HG03097 (cell line): ENCODE results near the gene RAD17.
"Not testable (repeated sequence)": the region's sequence is repeated elsewhere in the genome, so short reads cannot be mapped to it uniquely, and the experiment has no call there.

Experiments used
- ATAC-seq: cut with Tn5 transposase; IDR thresholded peaks from one replicate; pipeline ENCODE4 v1.9.1; 2021; ENCODE audit not compliant: unreplicated experiment, low FRiP score

The RAD17 gene

GRCh38 chr5:69374911-69375446, 5.4 kb downstream of the RAD17 start:
- no peak for ATAC-seq

DNA sequence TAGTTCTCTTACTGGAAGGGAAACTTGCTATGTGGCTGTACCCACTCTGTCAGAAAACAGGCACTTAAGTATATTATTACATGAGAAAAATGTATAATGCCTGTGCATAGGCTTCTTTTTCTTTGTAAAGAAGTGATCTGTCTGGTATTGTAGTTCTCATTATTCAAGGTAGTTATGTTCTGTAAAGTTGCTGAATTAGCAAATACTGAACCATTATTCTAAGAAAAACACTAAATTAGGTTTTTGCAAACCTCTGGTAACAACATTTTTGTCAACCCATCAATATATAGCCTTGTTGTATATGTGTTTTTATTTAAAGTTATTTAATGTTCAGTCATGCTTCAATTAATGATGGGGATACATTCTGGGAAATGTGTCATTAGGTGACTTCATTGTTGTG, 8.8 kb downstream of the RAD17 start:
- no peak for ATAC-seq

DNA sequence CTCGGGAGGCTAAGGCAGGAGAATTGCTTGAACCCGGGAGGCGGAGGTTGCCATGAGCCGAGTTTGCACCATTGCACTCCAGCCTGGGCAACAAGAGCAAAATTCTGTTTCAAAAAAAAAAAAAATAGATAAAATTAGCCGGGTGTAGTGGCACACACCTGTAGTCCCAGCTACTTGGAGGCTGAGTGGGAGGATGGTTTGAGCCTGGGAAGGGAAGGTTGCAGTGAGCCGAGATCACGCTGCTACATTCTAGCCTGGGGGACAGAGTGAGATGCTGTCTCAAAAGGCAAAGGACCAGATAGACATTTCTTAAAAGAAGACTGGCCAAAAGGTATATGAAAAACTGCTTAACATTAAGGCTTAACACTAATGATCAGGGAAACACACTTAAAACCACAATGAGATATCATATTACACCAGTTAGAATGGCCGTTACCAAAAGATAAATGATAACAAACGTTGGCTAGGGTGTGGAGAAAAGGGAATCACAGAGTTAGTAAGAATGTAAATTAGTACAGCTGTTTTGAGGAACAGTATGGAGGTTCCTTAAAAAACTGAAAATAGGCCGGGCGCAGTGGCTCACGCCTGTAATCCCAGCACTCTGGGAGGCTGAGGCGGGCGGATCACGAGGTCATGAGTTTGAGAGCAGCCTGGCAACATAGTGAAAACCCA, 35.2 kb downstream of the RAD17 start:
- ATAC-seq: no peak

DNA sequence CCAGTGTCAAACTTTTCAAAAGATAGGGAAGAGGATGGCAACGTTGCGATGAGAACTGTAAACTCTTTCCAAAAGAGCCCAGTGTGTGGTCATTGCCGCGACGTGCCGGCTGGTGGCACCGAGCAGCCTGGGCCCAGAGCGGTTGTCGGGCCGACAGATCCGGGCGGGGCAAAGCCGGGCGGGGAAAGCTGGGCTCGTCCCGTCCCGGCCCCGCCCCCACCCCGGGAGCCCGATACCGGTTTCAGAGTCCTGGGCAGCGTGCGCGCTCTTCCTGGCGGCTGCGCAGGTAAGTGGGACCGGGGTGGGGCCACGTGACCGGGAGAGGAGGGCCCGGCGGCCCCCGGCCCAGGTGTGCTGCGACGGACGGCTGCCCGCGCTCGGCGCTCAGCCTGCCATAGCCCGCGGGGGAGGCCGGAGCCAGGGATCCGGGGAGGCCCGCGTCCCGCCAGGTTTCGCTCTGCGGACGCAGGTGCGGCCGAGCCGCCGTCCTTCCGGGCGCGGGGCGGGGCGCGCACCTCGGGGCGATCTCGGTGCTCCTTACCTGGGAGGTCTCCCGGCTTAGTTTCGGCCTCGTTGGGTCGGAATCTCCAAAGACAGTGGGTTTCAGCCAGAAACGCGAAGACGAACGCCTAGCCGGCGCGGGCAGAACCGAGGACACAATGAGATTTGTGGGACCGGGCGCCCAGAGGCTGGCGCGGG, 45.4 kb downstream of the RAD17 start, which contains the start of gene MARVELD2:
TSS of gene MARVELD2 (plus strand) at position 232 of the 699 bp plus-strand sequence. CDS start 4,270 bp downstream, outside the sequence.
- no peak for ATAC-seq

- no peak for ATAC-seq
Measured at GRCh38 chr5:69415584-69415958, 46.0 kb downstream of the RAD17 start.

- ATAC-seq: no peak
Measured at GRCh38 chr5:69416180-69416579, 46.6 kb downstream of the RAD17 start.

DNA sequence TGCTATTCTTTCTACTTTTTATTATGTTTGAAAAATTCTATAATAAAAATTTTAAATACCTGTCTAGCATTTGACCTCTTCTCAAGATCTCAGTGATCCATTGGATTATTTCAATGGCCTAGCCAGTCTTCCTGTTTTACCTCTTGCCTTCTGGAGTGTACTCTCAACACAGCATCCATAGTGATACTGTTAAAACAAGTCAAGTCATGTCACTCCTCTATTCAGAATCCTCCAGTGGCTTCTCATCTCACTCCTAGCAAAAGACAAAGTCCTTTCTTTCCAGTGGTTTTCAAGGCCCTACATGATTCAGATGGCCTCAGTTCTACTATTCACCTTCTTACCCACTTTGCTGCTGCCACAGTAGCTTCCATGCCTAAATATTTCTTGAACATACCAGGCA, 47.1 kb downstream of the RAD17 start:
- no peak for ATAC-seq

DNA sequence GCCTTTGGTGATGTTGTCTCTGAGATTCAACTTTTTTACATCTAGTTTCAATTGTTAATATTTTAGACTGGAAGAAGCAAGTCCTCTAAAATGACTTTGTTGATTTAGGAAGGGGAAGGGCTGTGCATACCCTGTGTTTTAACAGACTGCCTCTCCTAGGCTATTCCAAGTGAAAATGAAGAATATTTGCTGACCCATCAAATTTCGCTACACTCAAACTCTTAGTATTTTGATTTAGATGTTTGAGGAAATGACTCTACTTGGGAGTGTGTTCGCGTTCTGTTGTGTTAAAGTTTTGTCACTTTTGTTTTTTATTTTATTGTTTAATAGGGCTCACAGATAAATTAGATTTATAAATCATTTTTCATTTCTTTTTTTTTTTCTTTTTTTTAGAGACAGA, 48.9 kb downstream of the RAD17 start:
- ATAC-seq: no peak

- no peak for ATAC-seq
Measured at GRCh38 chr5:69431424-69432303, 62.0 kb downstream of the RAD17 start.

DNA sequence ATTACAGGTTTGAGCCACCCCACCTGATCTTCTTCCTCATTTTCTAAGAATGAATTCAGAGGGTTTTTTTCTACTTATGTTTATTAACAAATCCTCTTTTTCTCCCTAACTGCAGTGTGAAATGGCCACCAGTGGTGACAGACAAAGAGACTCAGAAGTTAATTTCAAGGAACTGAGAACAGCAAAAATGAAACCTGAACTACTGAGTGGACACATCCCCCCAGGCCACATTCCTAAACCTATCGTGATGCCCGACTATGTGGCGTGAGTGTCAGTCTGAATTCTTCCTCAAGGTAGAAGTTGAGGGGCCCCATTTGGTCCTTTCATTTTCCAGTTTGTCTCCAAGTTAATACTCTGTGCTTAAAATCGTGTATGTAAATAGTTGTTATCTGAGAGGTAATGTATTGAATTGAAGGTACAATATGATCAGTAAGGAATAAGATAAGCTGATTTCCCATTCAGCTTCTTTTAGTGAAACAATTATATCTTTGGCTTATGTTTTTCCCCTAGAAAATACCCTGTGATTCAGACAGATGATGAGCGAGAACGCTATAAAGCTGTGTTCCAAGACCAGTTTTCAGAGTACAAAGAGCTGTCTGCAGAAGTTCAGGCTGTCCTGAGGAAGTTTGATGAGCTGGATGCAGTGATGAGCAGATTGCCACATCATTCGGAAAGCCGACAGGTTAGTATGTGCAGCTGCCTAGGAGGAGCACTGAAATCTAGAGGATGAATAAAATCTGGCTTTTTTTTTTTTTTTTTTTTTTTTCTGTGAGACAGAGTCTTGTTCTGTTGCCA, 63.0 kb downstream of the RAD17 start:
- no peak for ATAC-seq

DNA sequence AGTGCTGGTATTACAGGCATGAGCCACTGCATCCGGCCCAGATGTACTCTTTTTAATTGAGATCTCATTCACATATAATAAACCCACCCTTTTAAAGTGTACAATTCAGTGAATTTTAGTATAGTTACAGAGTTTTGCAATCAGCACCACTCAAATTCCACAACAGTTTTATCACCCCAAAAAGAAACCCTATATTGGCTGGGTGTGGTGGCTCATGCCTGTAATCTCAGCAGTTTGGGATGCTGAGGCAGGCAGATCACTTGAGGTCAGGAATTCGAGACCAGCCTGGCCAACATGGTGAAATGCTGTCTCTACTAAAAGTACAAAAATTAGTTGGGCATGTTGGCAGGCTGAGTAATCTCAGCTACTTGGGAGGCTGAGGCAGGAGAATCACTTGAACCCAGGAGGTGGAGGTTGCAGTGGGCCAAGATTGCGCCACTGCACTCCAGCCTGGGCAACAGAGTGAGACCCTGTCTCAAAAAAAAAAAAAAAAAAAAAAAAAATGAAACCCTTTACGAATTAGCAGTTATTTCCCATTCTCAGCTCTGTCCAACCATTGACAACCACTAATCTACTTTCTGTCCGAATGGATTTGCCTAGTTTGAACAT, 65.8 kb downstream of the RAD17 start:
- not testable (repeated sequence) for ATAC-seq

GRCh38 chr5:69444127-69444754, 74.6 kb downstream of the RAD17 start:
- no peak for ATAC-seq

DNA sequence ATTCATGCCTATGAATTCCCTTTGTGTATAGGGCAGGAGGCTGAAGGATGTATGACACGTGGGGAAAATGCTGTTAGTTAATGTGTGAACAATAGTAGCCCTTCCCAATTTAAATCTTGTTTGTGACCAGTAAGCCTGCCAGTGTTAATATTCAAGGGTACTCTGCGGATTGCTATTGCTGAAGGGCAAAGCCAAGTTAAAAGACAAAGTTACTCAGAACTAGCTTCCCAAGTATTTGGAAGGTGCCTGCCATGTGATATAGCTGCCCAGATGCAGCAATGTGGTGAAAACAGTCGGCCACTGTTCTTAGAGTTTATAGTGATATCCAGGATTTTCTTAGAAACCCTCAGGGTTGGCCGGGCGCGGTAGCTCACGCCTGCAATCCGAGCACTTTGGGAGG, 79.9 kb downstream of the RAD17 start:
- ATAC-seq: no peak

- ATAC-seq: no peak
Measured at GRCh38 chr5:69450116-69450515, 80.5 kb downstream of the RAD17 start.

DNA sequence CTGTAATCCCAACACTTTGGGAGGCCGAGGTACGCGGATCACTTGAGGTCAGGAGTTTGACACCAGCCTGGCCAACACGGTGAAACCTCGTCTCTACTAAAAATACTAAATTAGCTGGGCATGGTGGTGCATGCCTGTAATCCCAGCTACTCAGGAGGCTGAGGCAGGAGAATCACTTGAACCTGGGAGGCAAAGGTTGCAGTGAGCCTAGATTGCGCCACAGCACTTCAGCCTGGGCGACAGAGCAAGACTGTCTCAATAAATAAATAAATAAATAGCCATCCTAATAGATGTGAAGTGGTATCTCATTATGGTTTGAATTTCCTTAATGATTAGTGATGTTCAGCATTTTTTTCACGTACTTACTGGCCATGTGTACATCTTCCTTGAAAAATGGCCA, 80.9 kb downstream of the RAD17 start:
- ATAC-seq: not testable (repeated sequence)

DNA sequence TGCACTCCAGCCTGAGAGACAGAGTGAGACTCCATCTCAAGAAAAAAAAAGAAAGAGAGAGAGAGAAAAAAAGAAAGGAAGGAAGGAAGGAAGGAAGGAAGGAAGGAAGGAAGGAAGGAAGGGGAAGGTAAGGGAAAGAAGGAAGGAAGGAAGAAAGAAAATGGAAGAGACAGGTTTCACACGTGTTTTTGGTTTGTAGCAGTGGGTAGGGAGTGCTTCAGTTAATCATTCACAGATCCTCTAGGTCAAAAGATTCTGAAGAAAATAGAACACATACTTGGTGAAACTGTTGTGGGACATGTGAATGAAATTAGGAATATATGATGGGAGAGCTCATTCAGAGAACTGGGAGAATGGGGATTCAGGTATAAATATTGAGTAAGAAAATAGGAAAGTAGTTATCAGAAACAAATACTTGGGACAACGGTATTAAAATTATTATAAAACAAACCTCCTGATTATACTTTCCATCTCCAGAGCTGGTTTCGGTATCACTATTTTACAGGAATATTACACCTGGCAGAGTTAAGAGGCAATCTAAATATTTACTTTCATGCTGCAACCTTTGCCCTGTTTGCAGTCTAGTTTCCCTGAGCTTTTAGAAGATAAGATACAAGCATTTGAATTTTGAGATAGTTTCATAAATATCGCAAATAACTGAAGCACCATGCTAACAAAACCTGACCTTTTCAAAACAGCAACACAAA, 82.5 kb downstream of the RAD17 start:
- ATAC-seq: no peak

GRCh38 chr5:69453487-69453886, 83.9 kb downstream of the RAD17 start:
- not testable (repeated sequence) for ATAC-seq

DNA sequence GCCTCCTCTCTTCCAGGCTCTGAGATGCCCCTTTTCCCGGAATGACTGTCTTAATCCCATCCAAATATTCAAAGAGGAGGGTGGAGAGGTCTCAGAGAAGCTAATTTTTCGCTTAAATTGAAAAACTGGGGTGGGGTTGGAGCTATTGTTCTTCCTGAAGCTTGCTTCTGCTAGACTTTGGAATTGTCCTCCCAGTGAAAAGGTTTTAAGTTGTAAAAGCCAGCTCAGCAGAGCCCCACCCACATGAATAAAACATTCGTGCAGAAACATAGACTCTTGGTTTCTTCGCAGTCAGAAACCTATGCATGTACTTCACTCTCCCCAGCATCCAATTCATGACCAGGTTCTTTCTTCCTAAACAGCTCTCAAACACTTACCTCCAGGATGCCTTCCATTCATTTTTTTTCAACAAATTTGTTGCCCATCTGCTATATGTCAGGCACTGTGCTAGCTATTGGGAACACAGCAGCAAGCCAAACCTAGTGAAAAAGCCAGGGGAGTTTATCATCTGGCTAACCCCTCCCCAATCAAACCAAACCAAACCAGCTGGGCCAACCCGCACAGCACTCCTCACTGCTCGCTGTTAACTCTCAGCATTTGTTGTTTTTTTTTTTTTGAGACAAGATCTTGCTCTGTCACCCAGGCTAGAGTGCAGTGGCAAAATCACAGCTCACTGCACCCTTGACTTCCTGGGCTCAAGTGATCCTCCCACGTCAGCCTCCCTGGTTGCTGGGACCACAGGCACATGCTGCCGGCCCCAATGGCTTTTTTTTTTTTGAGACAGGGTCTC, 85.0 kb downstream of the RAD17 start:
- ATAC-seq: no peak
